Peyer's patch (tissue), 4 donors: ENCODE results near the gene PBRM1. TPM values are rescaled to one million over a fixed set of nuclear protein-coding genes. Genes with fewer than 3 reads are reported as not detected.

ENCODE experiments used
- DNase-seq, 3 donors: peaks; one replicate each; pipeline ENCODE4 v3.0.0-alpha.2; 2017 to 2019
- H3K27ac ChIP-seq, 4 donors: fragments of 200-600 bp; sonication (generic); one replicate each; pipeline ENCODE4 v1.5.1; 2016 to 2019
- H3K27me3 ChIP-seq, 2 donors: fragments of 200-600 bp; sonication (generic); one replicate each; pipeline ENCODE4 v1.5.1; 2019
- H3K36me3 ChIP-seq, 3 donors: fragments of 200-600 bp; sonication (generic); one replicate each; pipeline ENCODE4 v1.5.1; 2016 to 2019
- H3K4me1 ChIP-seq, 4 donors: fragments of 200-600 bp; sonication (generic); one replicate each; pipeline ENCODE4 v1.5.1; 2016 to 2019
- H3K4me3 ChIP-seq, 4 donors: fragments of 200-600 bp; sonication (generic); 1 replicate in 3 of 4; 2 replicates in 1 of 4; pipeline ENCODE4 v1.5.1; 2016 to 2019; ENCODE audit warnings: mild to moderate bottlenecking in 1 of 4
- H3K9me3 ChIP-seq, 4 donors: fragments of 200-600 bp; sonication (generic); one replicate each; pipeline ENCODE4 v1.5.1; 2016 to 2019; ENCODE audit warnings: mild to moderate bottlenecking in 1 of 4
- CTCF ChIP-seq, 6 experiments: fragments of 450-650 bp in 4 of 6; fragments of 200-600 bp in 2 of 6; sonication (generic) in 1 of 6; IDR thresholded peaks; one replicate each; pipeline ENCODE4 v1.5.1; 2017 to 2019; ENCODE audit warnings: antibody characterized with exemption in 6 of 6, mild to moderate bottlenecking in 3 of 6, moderate library complexity in 1 of 6
- POLR2A ChIP-seq, 2 donors: fragments of 450-650 bp; IDR thresholded peaks; one replicate each; pipeline ENCODE4 v1.5.1; 2017; ENCODE audit warnings: antibody characterized with exemption in 2 of 2, mild to moderate bottlenecking in 2 of 2, moderate library complexity in 2 of 2
- total RNA-seq, 4 donors: library from RNA; depleted of rRNA; stranded (reverse); fragments of >200 nt; gene quantifications; one replicate each; pipeline ENCODE4 v1.1.0, GENCODE V29; 2016

Gene PBRM1
- total RNA-seq, 4 donors from 2014 or later = 68.1 to 120 (median 82.1) TPM

GRCh38 chr3:52530918-52531826 is 154.5 kb downstream of the PBRM1 start:
- no peaks in the 10 kb centered on the region for H3K9me3 ChIP-seq
- H3K4me1 ChIP-seq = peaks cover 0 to 19% (median 12%) of the 10 kb centered on the region in 4 donors
- H3K27ac ChIP-seq = no peak overlapping the region
- H3K4me3 ChIP-seq = no peak overlapping the region
- peaks cover 0 to 7% (median 0%) of the 10 kb centered on the region in 3 donors for H3K36me3 ChIP-seq
- DNase-seq = peak in 2 of 3 donors; percentile 37 to 46
- TF ChIP-seq POLR2A (IDR thresholded peaks at IDR 0.05) (no peak), CTCF (IDR thresholded peaks at IDR 0.05) (no peak)
- H3K27me3 ChIP-seq = no peaks in the 10 kb centered on the region

GRCh38 chr3:52529376-52530333 is 156.1 kb downstream of the PBRM1 start:
- H3K4me3 ChIP-seq = no peak overlapping the region
- peaks cover 0 to 7% (median 0%) of the 10 kb centered on the region in 3 donors for H3K36me3 ChIP-seq
- peak in 2 of 3 donors; percentile 37 to 44 for DNase-seq
- no peaks in the 10 kb centered on the region for H3K9me3 ChIP-seq
- H3K27ac ChIP-seq = no peak overlapping the region
- TF ChIP-seq CTCF (IDR thresholded peaks at IDR 0.05) (no peak), POLR2A (IDR thresholded peaks at IDR 0.05) (no peak)
- H3K27me3 ChIP-seq = no peaks in the 10 kb centered on the region
- peaks cover 0 to 18% (median 10%) of the 10 kb centered on the region in 4 donors for H3K4me1 ChIP-seq

DNA sequence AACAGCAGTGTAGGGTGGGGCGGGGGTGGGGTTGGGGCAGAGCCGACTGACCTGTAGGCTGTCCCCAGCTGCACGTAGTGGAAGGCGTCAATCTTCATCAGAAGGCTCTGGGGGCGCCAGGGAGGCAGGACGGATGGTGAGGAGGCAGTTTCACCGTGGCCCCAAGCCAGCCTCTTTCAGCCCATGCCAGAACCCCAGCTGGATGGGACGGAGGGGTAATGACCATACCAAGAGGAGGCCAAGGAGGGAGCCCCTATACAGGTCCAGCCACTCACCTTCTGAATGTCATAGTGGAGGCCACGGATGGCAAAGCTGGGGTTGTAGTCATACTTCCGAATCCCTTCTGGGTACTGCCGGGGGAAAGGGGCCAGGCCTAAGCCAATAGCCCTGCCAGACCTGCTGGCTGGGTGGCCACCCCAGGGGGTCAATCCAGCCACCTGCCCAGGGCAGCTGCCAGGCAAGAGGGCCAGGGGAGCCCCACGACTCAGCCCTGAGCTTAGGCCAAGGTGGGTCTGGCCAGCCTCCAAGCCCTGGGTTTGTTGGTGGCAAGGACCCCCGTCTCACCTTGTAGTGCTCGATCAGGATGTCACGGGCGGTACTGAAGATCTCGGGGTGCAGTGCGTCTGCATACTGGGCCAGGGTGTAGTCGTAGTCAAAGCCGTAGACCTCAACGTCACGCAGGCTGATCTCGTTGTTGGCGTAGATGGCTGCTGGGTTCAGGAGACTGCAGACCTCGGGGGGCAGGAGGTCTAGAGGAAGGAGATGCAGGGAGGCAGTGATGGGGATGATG is 156.9 kb downstream of the PBRM1 start:
- no peaks in the 10 kb centered on the region for H3K27me3 ChIP-seq
- H3K4me1 ChIP-seq = peaks cover 0 to 13% (median 8%) of the 10 kb centered on the region in 4 donors
- DNase-seq = peak in 2 of 3 donors; percentile 43 to 45
- H3K9me3 ChIP-seq = no peaks in the 10 kb centered on the region
- H3K4me3 ChIP-seq = no peak overlapping the region
- H3K36me3 ChIP-seq = peaks cover 0 to 7% (median 0%) of the 10 kb centered on the region in 3 donors
- no peak overlapping the region for H3K27ac ChIP-seq
- TF ChIP-seq POLR2A (IDR thresholded peaks at IDR 0.05) (no peak), CTCF (IDR thresholded peaks at IDR 0.05) (no peak)

GRCh38 chr3:52527732-52528585 is 157.8 kb downstream of the PBRM1 start:
- Histone ChIP-seq H3K4me1 (peaks cover 0 to 10% (median 6%) of the 10 kb centered on the region in 4 donors), H3K27me3 (no peaks in the 10 kb centered on the region), H3K27ac (no peak overlapping the region), H3K9me3 (no peaks in the 10 kb centered on the region), H3K4me3 (no peak overlapping the region), H3K36me3 (peaks cover 0 to 7% (median 0%) of the 10 kb centered on the region in 3 donors)
- TF ChIP-seq POLR2A (IDR thresholded peaks at IDR 0.05) = no peak
- TF ChIP-seq CTCF (IDR thresholded peaks at IDR 0.05) = no peak
- peak in 2 of 3 donors; percentile 38 to 44 for DNase-seq
